22Rv1 (cell line): ENCODE measurements around the gene RNH1.

ENCODE experiments used
- CTCF ChIP-seq: fragments of 450-650 bp; IDR thresholded peaks from 2 replicates; pipeline ENCODE4 v1.5.1; 2017; ENCODE audit warnings: mild to moderate bottlenecking
- ZFX ChIP-seq: fragments of 450-650 bp; IDR thresholded peaks from 2 replicates; pipeline ENCODE4 v1.6.1; 2017; ENCODE audit warnings: antibody characterized with exemption, borderline replicate concordance

GRCh38 chr11:451738-452137 is 55.3 kb downstream of the RNH1 start:
- TF ChIP-seq CTCF: no peak
- no peak for TF ChIP-seq ZFX
